H9 (cell line): ENCODE measurements around the gene CYP24A1. TPM values are rescaled to one million over a fixed set of nuclear protein-coding genes. Genes with fewer than 3 reads are reported as not detected.

Source experiments
- DNase-seq: peaks from one replicate; pipeline ENCODE4 v3.0.0-alpha.2; 2017
- H2AFZ ChIP-seq: one replicate; pipeline ENCODE4 v1.6.1; 2013; ENCODE audit warnings: mild to moderate bottlenecking, low read length, control low read depth, moderate library complexity
- H2AK5ac ChIP-seq: 2 replicates; pipeline ENCODE4 v1.6.1; 2013; ENCODE audit warnings: low read length, control low read depth, mixed read lengths; ENCODE audit not compliant: insufficient read length
- H2BK120ac ChIP-seq: one replicate; pipeline ENCODE4 v1.6.1; 2013; ENCODE audit warnings: low read depth, mild to moderate bottlenecking, low read length, control low read depth, inconsistent platforms; ENCODE audit not compliant: poor library complexity, severe bottlenecking
- H2BK12ac ChIP-seq: 2 replicates; pipeline ENCODE4 v1.6.1; 2013; ENCODE audit warnings: low read length, control low read depth, mixed read lengths, low read depth; ENCODE audit not compliant: insufficient read length
- H2BK15ac ChIP-seq: 2 replicates; pipeline ENCODE4 v1.6.1; 2013; ENCODE audit warnings: low read depth, low read length, control low read depth
- H2BK20ac ChIP-seq: one replicate; pipeline ENCODE4 v1.6.1; 2013; ENCODE audit warnings: low read depth, mild to moderate bottlenecking, low read length, control low read depth, inconsistent platforms; ENCODE audit not compliant: poor library complexity, severe bottlenecking
- H2BK5ac ChIP-seq: 2 replicates; pipeline ENCODE4 v1.6.1; 2013; ENCODE audit warnings: low read length, control low read depth, mixed read lengths; ENCODE audit not compliant: insufficient read length
- H3K14ac ChIP-seq: 2 replicates; pipeline ENCODE4 v1.6.1; 2013; ENCODE audit warnings: low read length, control low read depth; ENCODE audit not compliant: insufficient read depth
- H3K18ac ChIP-seq: 2 replicates; pipeline ENCODE4 v1.6.1; 2013; ENCODE audit warnings: low read depth, mild to moderate bottlenecking, mixed read lengths, low read length, control low read depth; ENCODE audit not compliant: insufficient read length
- H3K23ac ChIP-seq: 2 replicates; pipeline ENCODE4 v1.6.1; 2013; ENCODE audit warnings: low read length, control low read depth, mixed read lengths, low read depth; ENCODE audit not compliant: insufficient read length
- H3K23me2 ChIP-seq: 2 replicates; pipeline ENCODE4 v1.6.1; 2013; ENCODE audit warnings: low read depth, mild to moderate bottlenecking, mixed read lengths, low read length, control low read depth; ENCODE audit not compliant: insufficient read length, poor library complexity, severe bottlenecking
- H3K27ac ChIP-seq: 2 replicates; pipeline ENCODE4 v1.5.1; 2013; ENCODE audit warnings: low read length, control low read depth, mixed read lengths, low read depth; ENCODE audit not compliant: insufficient read length
- H3K27me3 ChIP-seq: 2 replicates; pipeline ENCODE4 v1.6.1; 2013; ENCODE audit warnings: low read length, control low read depth, inconsistent platforms; ENCODE audit not compliant: insufficient read depth
- H3K4ac ChIP-seq: 2 replicates; pipeline ENCODE4 v1.6.1; 2013; ENCODE audit warnings: low read depth, mild to moderate bottlenecking, control low read depth, inconsistent platforms, low read length, moderate library complexity
- H3K4me1 ChIP-seq: 2 replicates; pipeline ENCODE4 v1.6.1; 2013; ENCODE audit warnings: low read length, control low read depth, inconsistent platforms; ENCODE audit not compliant: insufficient read depth
- H3K4me2 ChIP-seq: 2 replicates; pipeline ENCODE4 v1.6.1; 2013; ENCODE audit warnings: low read length, control low read depth, mixed read lengths; ENCODE audit not compliant: insufficient read length, insufficient read depth
- H3K56ac ChIP-seq: 2 replicates; pipeline ENCODE4 v1.6.1; 2013; ENCODE audit warnings: low read depth, mild to moderate bottlenecking, mixed read lengths, low read length, control low read depth; ENCODE audit not compliant: insufficient read length
- H3K79me1 ChIP-seq: 2 replicates; pipeline ENCODE4 v1.6.1; 2013; ENCODE audit warnings: low read depth, mild to moderate bottlenecking, moderate library complexity, low read length, control low read depth, inconsistent platforms; ENCODE audit not compliant: insufficient read depth, poor library complexity, severe bottlenecking
- H3K79me2 ChIP-seq: 2 replicates; pipeline ENCODE4 v1.6.1; 2013; ENCODE audit warnings: low read length, control low read depth, inconsistent platforms; ENCODE audit not compliant: insufficient read depth
- H3K9ac ChIP-seq: 2 replicates; pipeline ENCODE4 v1.6.1; 2013; ENCODE audit warnings: low read length, control low read depth, mixed read lengths; ENCODE audit not compliant: insufficient read length; ENCODE audit errors: extremely low read depth
- H3K9me3 ChIP-seq: one replicate; pipeline ENCODE4 v1.6.1; 2013; ENCODE audit warnings: low read depth, low read length, inconsistent platforms; ENCODE audit not compliant: control insufficient read depth
- H3T11ph ChIP-seq: one replicate; pipeline ENCODE4 v1.6.1; 2013; ENCODE audit warnings: mild to moderate bottlenecking, low read length, control low read depth, inconsistent platforms
- H4K20me1 ChIP-seq: one replicate; pipeline ENCODE4 v1.6.1; 2013; ENCODE audit not compliant: control insufficient read depth, insufficient read length, insufficient read depth
- H4K5ac ChIP-seq: 2 replicates; pipeline ENCODE4 v1.6.1; 2013; ENCODE audit warnings: low read depth, mild to moderate bottlenecking, mixed read lengths, low read length, control low read depth; ENCODE audit not compliant: insufficient read length
- H4K8ac ChIP-seq: replicated peaks from 2 replicates; pipeline ENCODE4 v1.6.1; 2013; ENCODE audit warnings: low read length, control low read depth, mixed read lengths, low read depth; ENCODE audit not compliant: insufficient read length
- H4K91ac ChIP-seq: 2 replicates; pipeline ENCODE4 v1.6.1; 2013; ENCODE audit warnings: low read depth, mild to moderate bottlenecking, moderate library complexity, mixed read lengths, low read length, control low read depth; ENCODE audit not compliant: insufficient read length
- H3K27ac Mint-ChIP-seq, 3 experiments: 2 replicates in 2 of 3; 3 replicates in 1 of 3; pipeline ENCODE4 v1.8.0; 2020 to 2021; ENCODE audit warnings: mixed read lengths in 3 of 3, mild to moderate bottlenecking in 1 of 3, moderate library complexity in 1 of 3
- H3K27me3 Mint-ChIP-seq: 2 replicates; pipeline ENCODE4 v1.8.0; 2021; ENCODE audit warnings: low read depth, mild to moderate bottlenecking, moderate library complexity, mixed read lengths
- H3K36me3 Mint-ChIP-seq, 3 experiments: 2 replicates in 2 of 3; 3 replicates in 1 of 3; pipeline ENCODE4 v1.8.0; 2020 to 2021; ENCODE audit warnings: low read depth in 3 of 3, mixed read lengths in 3 of 3; ENCODE audit not compliant: insufficient read depth in 1 of 3
- H3K4me1 Mint-ChIP-seq, 2 experiments: 2 replicates each; pipeline ENCODE4 v1.8.0; 2020; ENCODE audit warnings: mixed read lengths in 2 of 2
- H3K4me3 Mint-ChIP-seq, 2 experiments: 2 replicates in 1 of 2; 3 replicates in 1 of 2; pipeline ENCODE4 v1.8.0; 2020 to 2021; ENCODE audit warnings: mild to moderate bottlenecking in 2 of 2, mixed read lengths in 2 of 2, moderate library complexity in 1 of 2
- H3K9me3 Mint-ChIP-seq, 2 experiments: 2 replicates in 1 of 2; 3 replicates in 1 of 2; pipeline ENCODE4 v1.8.0; 2020; ENCODE audit warnings: mild to moderate bottlenecking in 2 of 2, mixed read lengths in 2 of 2, moderate library complexity in 1 of 2
- WGBS: extraction: QIAGEN DNeasy Blood & Tissue Kit; methylation state at CpG from one replicate; pipeline ENCODE4 v1.1.7; 2013; ENCODE audit warnings: missing lambda C conversion rate, low lambda C conversion rate, mixed read lengths; ENCODE audit not compliant: insufficient read length; ENCODE audit errors: extremely low coverage; 5-methylcytosine and 5-hydroxymethylcytosine counted together
- total RNA-seq: library from RNA; stranded (reverse); gene quantifications from 2 replicates; pipeline ENCODE4 v1.2.1, GENCODE V29; 2021
- TF ChIP-seq, protein P1 (sequence below): fragments of 200-600 bp; sonication (generic); conservative IDR thresholded peaks from 3 replicates; pipeline ENCODE4 v1.8.0; 2021; ENCODE audit warnings: antibody characterized with exemption, mild to moderate bottlenecking

The CYP24A1 gene
- total RNA-seq, 1 experiment from 2014 or later = not detected

DNA sequence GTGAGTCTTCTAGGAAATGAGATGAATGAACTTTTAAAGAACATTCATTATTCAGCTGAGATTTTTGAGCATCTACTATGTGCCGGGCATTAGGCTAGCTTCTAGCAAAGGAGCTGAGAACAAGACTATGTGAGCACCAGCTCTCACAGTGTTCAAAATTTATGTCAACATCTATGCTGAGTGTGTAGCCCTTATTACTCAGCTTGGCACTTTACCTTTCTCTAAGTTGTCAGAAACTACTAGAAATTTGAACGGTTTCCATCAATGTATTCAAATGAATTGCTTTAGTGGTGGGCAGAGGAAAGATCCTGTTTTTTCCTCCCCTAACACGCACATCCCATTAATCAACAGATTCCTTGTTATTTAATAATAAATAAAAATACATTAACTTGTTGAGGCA is 33.3 kb downstream of the CYP24A1 start:
- H2BK15ac ChIP-seq = no peak overlapping the region
- no peak overlapping the region for H3K23ac ChIP-seq
- H3K23me2 ChIP-seq = no peaks in the 10 kb centered on the region
- H3K4me3 Mint-ChIP-seq = no peak overlapping the region
- DNase-seq = no peak
- no peak overlapping the region for H2BK20ac ChIP-seq
- peaks cover 3 to 7% of the 10 kb centered on the region in 2 experiments; a peak in 3 of 5 replicates for H3K9me3 Mint-ChIP-seq
- H3K18ac ChIP-seq = no peak overlapping the region
- H4K20me1 ChIP-seq = no peaks in the 10 kb centered on the region
- H3K4ac ChIP-seq = no peak overlapping the region
- no CpG with 5 or more reads among the region's 3 CpGs for WGBS
- no peak overlapping the region for H2AFZ ChIP-seq
- no peak overlapping the region for H2AK5ac ChIP-seq
- no peaks in the 10 kb centered on the region for H3K27me3 Mint-ChIP-seq
- no peak overlapping the region for H3K4me2 ChIP-seq
- H3K27ac ChIP-seq = no peak overlapping the region
- no peak overlapping the region for H3K14ac ChIP-seq
- H3K4me1 Mint-ChIP-seq = no peaks in the 10 kb centered on the region
- H4K91ac ChIP-seq = no peak overlapping the region
- no peak overlapping the region for H2BK5ac ChIP-seq
- no peak overlapping the region for H3T11ph ChIP-seq
- H3K36me3 Mint-ChIP-seq = no peaks in the 10 kb centered on the region; a peak in 1 of 7 replicates
- H4K5ac ChIP-seq = no peak overlapping the region
- H3K9ac ChIP-seq = no peak overlapping the region
- no peaks in the 10 kb centered on the region for H3K79me1 ChIP-seq
- no peaks in the 10 kb centered on the region for H3K4me1 ChIP-seq
- no peak overlapping the region for H2BK12ac ChIP-seq
- TF ChIP-seq, protein P1, sequence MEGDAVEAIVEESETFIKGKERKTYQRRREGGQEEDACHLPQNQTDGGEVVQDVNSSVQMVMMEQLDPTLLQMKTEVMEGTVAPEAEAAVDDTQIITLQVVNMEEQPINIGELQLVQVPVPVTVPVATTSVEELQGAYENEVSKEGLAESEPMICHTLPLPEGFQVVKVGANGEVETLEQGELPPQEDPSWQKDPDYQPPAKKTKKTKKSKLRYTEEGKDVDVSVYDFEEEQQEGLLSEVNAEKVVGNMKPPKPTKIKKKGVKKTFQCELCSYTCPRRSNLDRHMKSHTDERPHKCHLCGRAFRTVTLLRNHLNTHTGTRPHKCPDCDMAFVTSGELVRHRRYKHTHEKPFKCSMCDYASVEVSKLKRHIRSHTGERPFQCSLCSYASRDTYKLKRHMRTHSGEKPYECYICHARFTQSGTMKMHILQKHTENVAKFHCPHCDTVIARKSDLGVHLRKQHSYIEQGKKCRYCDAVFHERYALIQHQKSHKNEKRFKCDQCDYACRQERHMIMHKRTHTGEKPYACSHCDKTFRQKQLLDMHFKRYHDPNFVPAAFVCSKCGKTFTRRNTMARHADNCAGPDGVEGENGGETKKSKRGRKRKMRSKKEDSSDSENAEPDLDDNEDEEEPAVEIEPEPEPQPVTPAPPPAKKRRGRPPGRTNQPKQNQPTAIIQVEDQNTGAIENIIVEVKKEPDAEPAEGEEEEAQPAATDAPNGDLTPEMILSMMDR = no peak
- no peak overlapping the region for H4K8ac ChIP-seq
- H3K56ac ChIP-seq = no peak overlapping the region
- no peak overlapping the region for H2BK120ac ChIP-seq
- H3K79me2 ChIP-seq = no peaks in the 10 kb centered on the region
- H3K27ac Mint-ChIP-seq = no peak overlapping the region
- H3K27me3 ChIP-seq = no peaks in the 10 kb centered on the region
- H3K9me3 ChIP-seq = no peaks in the 10 kb centered on the region
